SU-DHL-6 (cell line): ENCODE results near the gene SIK2.

Experiments used
- H2AFZ ChIP-seq: fragments of 200-600 bp; sonication (generic); 2 replicates; pipeline ENCODE4 v1.6.1; 2014; ENCODE audit warnings: low read depth, mild to moderate bottlenecking, moderate library complexity, mixed read lengths, antibody characterized with exemption, low read length; ENCODE audit not compliant: severe bottlenecking
- H3F3A ChIP-seq: fragments of 200-600 bp; shearing (Covaris generic); 2 replicates; pipeline ENCODE4 v1.6.0; 2016; ENCODE audit warnings: antibody characterized with exemption, mild to moderate bottlenecking; ENCODE audit not compliant: insufficient read depth
- H3K27ac ChIP-seq: fragments of 200-600 bp; sonication (generic); 2 replicates; pipeline ENCODE4 v1.5.1; 2016; ENCODE audit warnings: low read depth, mild to moderate bottlenecking, low read length, moderate library complexity, mixed read lengths
- H3K27me3 ChIP-seq: fragments of 200-600 bp; sonication (generic), shearing (Covaris generic); 2 replicates; pipeline ENCODE4 v1.6.0; 2014; ENCODE audit warnings: mild to moderate bottlenecking, low read length
- H3K36me3 ChIP-seq: fragments of 200-600 bp; sonication (generic); 2 replicates; pipeline ENCODE4 v1.6.1; 2014; ENCODE audit warnings: mild to moderate bottlenecking, low read length, mixed read lengths
- H3K4me2 ChIP-seq: fragments of 300-600, 200-600 bp; shearing (Covaris generic), sonication (generic); 2 replicates; pipeline ENCODE4 v1.6.0; 2014; ENCODE audit warnings: low read length, low read depth, mild to moderate bottlenecking; ENCODE audit not compliant: poor library complexity, severe bottlenecking
- H3K4me3 ChIP-seq: fragments of 200-600 bp; sonication (generic); 2 replicates; pipeline ENCODE4 v1.5.1; 2014; ENCODE audit warnings: antibody characterized with exemption, low read length, mild to moderate bottlenecking, mixed read lengths; ENCODE audit not compliant: insufficient read depth, poor library complexity, severe bottlenecking
- H3K79me2 ChIP-seq: fragments of 200-600 bp; sonication (generic); 2 replicates; pipeline ENCODE4 v1.6.1; 2014; ENCODE audit warnings: mild to moderate bottlenecking, low read length, moderate library complexity; ENCODE audit not compliant: insufficient read depth
- H3K9ac ChIP-seq: fragments of 200-600 bp; sonication (generic); 2 replicates; pipeline ENCODE4 v1.7.0; 2014; ENCODE audit warnings: mild to moderate bottlenecking, low read length
- H3K9me2 ChIP-seq: fragments of 200-600 bp; sonication (generic); replicated peaks from 2 replicates; pipeline ENCODE4 v1.6.1; 2014; ENCODE audit warnings: low read length; ENCODE audit not compliant: insufficient read depth
- H3K9me3 ChIP-seq: fragments of 200-600 bp; sonication (generic); 2 replicates; pipeline ENCODE4 v1.6.1; 2014; ENCODE audit warnings: low read length, mixed read lengths; ENCODE audit not compliant: insufficient read depth
- H4K20me1 ChIP-seq: fragments of 200-600 bp; sonication (generic); 2 replicates; pipeline ENCODE4 v1.6.1; 2014; ENCODE audit warnings: low read depth, mild to moderate bottlenecking, antibody characterized with exemption, low read length, moderate library complexity, mixed read lengths
- CTCF ChIP-seq: fragments of 200-600 bp; sonication (generic); IDR thresholded peaks from one replicate; pipeline ENCODE4 v1.5.1; 2017; ENCODE audit warnings: antibody characterized with exemption, mild to moderate bottlenecking, low read length, moderate library complexity; ENCODE audit not compliant: insufficient read depth, poor library complexity, severe bottlenecking
- EZH2phosphoT487 ChIP-seq: fragments of 200-600 bp; sonication (generic), shearing (Covaris generic); conservative IDR thresholded peaks from 2 replicates; pipeline ENCODE4 v1.6.1; 2018; ENCODE audit warnings: mild to moderate bottlenecking, antibody characterized with exemption, low read length, moderate library complexity, mixed read lengths

SIK2 gene

GRCh38 chr11:111607751-111608150 lies 5.5 kb downstream of the SIK2 start:
- H3K27me3 ChIP-seq, result no peaks in the 10 kb centered on the region
- H3F3A ChIP-seq, result peaks cover 12% of the 10 kb centered on the region
- 0 out of 2 replicates have a peak, but pooled peaks cover 10% of the 10 kb centered on the region for H4K20me1 ChIP-seq
- H3K36me3 ChIP-seq, result no peaks in the 10 kb centered on the region
- H3K4me3 ChIP-seq, result no peak overlapping the region
- no peak overlapping the region for H2AFZ ChIP-seq
- no peaks in the 10 kb centered on the region for H3K9me2 ChIP-seq
- H3K9me3 ChIP-seq, result no peaks in the 10 kb centered on the region
- H3K27ac ChIP-seq, result no peak overlapping the region
- no peak overlapping the region for H3K4me2 ChIP-seq
- peaks cover 38% of the 10 kb centered on the region for H3K79me2 ChIP-seq
- H3K9ac ChIP-seq, result no peak overlapping the region
- TF ChIP-seq EZH2phosphoT487, result no peak
- TF ChIP-seq CTCF, result no peak

- H3K9me3 ChIP-seq, result no peaks in the 10 kb centered on the region
- no peak overlapping the region for H2AFZ ChIP-seq
- 0 out of 2 replicates have a peak, but pooled peaks cover under 1% of the 10 kb centered on the region for H3K36me3 ChIP-seq
- peaks cover 10% of the 10 kb centered on the region; the same call in 1 of the 2 replicates for H3K79me2 ChIP-seq
- no peaks in the 10 kb centered on the region for H3K27me3 ChIP-seq
- H3K4me3 ChIP-seq, result no peak overlapping the region
- H3K9me2 ChIP-seq, result no peaks in the 10 kb centered on the region
- H3K9ac ChIP-seq, result no peak overlapping the region
- H3K4me2 ChIP-seq, result no peak overlapping the region
- H3F3A ChIP-seq, result peaks cover 3% of the 10 kb centered on the region; the same call in 1 of the 2 replicates
- no peak overlapping the region for H3K27ac ChIP-seq
- H4K20me1 ChIP-seq, result no peaks in the 10 kb centered on the region
- no peak for TF ChIP-seq CTCF
- TF ChIP-seq EZH2phosphoT487, result no peak
Measured at GRCh38 chr11:111612224-111612623, 10.0 kb downstream of the SIK2 start.

- Histone ChIP-seq H3K4me3 (no peak overlapping the region), H3K27ac (no peak overlapping the region), H3K27me3 (no peaks in the 10 kb centered on the region), H3K9me2 (no peaks in the 10 kb centered on the region), H3K9ac (no peak overlapping the region), H3K36me3 (peaks cover 18% of the 10 kb centered on the region), H3K79me2 (no peaks in the 10 kb centered on the region), H3F3A (no peaks in the 10 kb centered on the region), H3K4me2 (no peak overlapping the region), H3K9me3 (no peaks in the 10 kb centered on the region), H2AFZ (no peak overlapping the region), H4K20me1 (no peaks in the 10 kb centered on the region)
- TF ChIP-seq EZH2phosphoT487 (no peak), CTCF (no peak)
Measured at GRCh38 chr11:111617286-111617685, 15.0 kb downstream of the SIK2 start.
